GM23338 (cell line): ENCODE data around the gene NTM. TPM values are rescaled to one million over a fixed set of nuclear protein-coding genes. Genes with fewer than 3 reads are reported as not detected.

ENCODE experiments used
- ATAC-seq: fragments of 200-7000 bp; cut with Tn5 transposase; 3 replicates; pipeline ENCODE4 v1.9.1; 2020
- DNase-seq: peaks from one replicate; pipeline ENCODE4 v3.0.0-alpha.2; 2015; ENCODE audit warnings: low spot score
- H2AFZ ChIP-seq: fragments of 200-600 bp; sonication (generic); 2 replicates; pipeline ENCODE4 v1.8.0; 2016; ENCODE audit warnings: antibody characterized with exemption, mild to moderate bottlenecking, moderate library complexity
- H3F3A ChIP-seq: fragments of 200-600 bp; sonication (generic); replicated peaks from 2 replicates; pipeline ENCODE4 v1.8.0; 2017; ENCODE audit warnings: antibody characterized with exemption, mixed run types, low read depth
- H3K27ac ChIP-seq: fragments of 200-600 bp; sonication (generic); 2 replicates; pipeline ENCODE4 v1.6.1; 2016; ENCODE audit warnings: low read depth
- H3K27me3 ChIP-seq: fragments of 200-600 bp; sonication (generic); 2 replicates; pipeline ENCODE4 v1.8.0; 2016; ENCODE audit warnings: mild to moderate bottlenecking, mixed run types, moderate library complexity; ENCODE audit not compliant: insufficient read depth
- H3K36me3 ChIP-seq: fragments of 200-600 bp; sonication (generic); 2 replicates; pipeline ENCODE4 v1.8.0; 2016; ENCODE audit warnings: mild to moderate bottlenecking; ENCODE audit not compliant: insufficient read depth
- H3K4me1 ChIP-seq: fragments of 200-600 bp; sonication (generic); 2 replicates; pipeline ENCODE4 v1.8.0; 2016; ENCODE audit warnings: mild to moderate bottlenecking, moderate library complexity; ENCODE audit not compliant: insufficient read depth
- H3K4me2 ChIP-seq: fragments of 200-600 bp; sonication (generic); 2 replicates; pipeline ENCODE4 v1.7.1; 2017; ENCODE audit warnings: mixed run types
- H3K4me3 ChIP-seq: fragments of 200-600 bp; sonication (generic); 2 replicates; pipeline ENCODE4 v1.6.1; 2016; ENCODE audit warnings: mixed run types
- H3K79me2 ChIP-seq: fragments of 200-600 bp; sonication (generic); replicated peaks from 2 replicates; pipeline ENCODE4 v1.8.0; 2017; ENCODE audit warnings: mild to moderate bottlenecking; ENCODE audit not compliant: insufficient read depth
- H3K9me2 ChIP-seq: fragments of 200-600 bp; sonication (generic); 2 replicates; pipeline ENCODE4 v1.8.0; 2017; ENCODE audit not compliant: insufficient read depth
- H4K20me1 ChIP-seq: fragments of 200-600 bp; sonication (generic); replicated peaks from 2 replicates; pipeline ENCODE4 v1.8.0; 2017; ENCODE audit warnings: mild to moderate bottlenecking; ENCODE audit not compliant: insufficient read depth
- H3K27ac Mint-ChIP-seq: 2 replicates; pipeline ENCODE4 v1.8.0; 2020; ENCODE audit warnings: inconsistent platforms, mild to moderate bottlenecking, moderate library complexity, mixed read lengths
- H3K27me3 Mint-ChIP-seq: 3 replicates; pipeline ENCODE4 v1.8.0; 2022; ENCODE audit warnings: low read depth, mild to moderate bottlenecking, moderate library complexity, mixed read lengths, inconsistent platforms; ENCODE audit not compliant: insufficient read depth, poor library complexity
- H3K36me3 Mint-ChIP-seq: 3 replicates; pipeline ENCODE4 v1.8.0; 2021; ENCODE audit warnings: low read depth, mild to moderate bottlenecking, inconsistent platforms, moderate library complexity, mixed read lengths
- H3K4me1 Mint-ChIP-seq: 3 replicates; pipeline ENCODE4 v1.8.0; 2020; ENCODE audit warnings: mild to moderate bottlenecking, inconsistent platforms, mixed read lengths
- H3K4me3 Mint-ChIP-seq: 3 replicates; pipeline ENCODE4 v1.8.0; 2021; ENCODE audit warnings: moderate library complexity, mild to moderate bottlenecking, inconsistent platforms, mixed read lengths
- H3K9me3 Mint-ChIP-seq: 3 replicates; pipeline ENCODE4 v1.8.0; 2020; ENCODE audit warnings: moderate library complexity, mild to moderate bottlenecking, inconsistent platforms, mixed read lengths
- CTCF ChIP-seq, 2 experiments: fragments of 200-600 bp in 1 of 2; sonication (generic) in 1 of 2; conservative IDR thresholded peaks; 2 replicates each; pipeline versions ENCODE4 v1.5.1 to v1.6.1; 2016 to 2017; ENCODE audit warnings: antibody characterized with exemption in 2 of 2, low read depth in 2 of 2, mild to moderate bottlenecking in 2 of 2, moderate library complexity in 1 of 2
- EZH2 ChIP-seq: fragments of 200-600 bp; sonication (generic); IDR thresholded peaks from one replicate; pipeline ENCODE4 v1.8.0; 2017; ENCODE audit warnings: antibody characterized with exemption, mild to moderate bottlenecking, low read depth; ENCODE audit not compliant: unreplicated experiment
- JUNB ChIP-seq: IDR thresholded peaks from one replicate; pipeline ENCODE4 v1.6.1; 2016; ENCODE audit warnings: antibody characterized with exemption; ENCODE audit not compliant: unreplicated experiment
- NANOG ChIP-seq: IDR thresholded peaks from 2 replicates; pipeline ENCODE4 v1.6.1; 2016; ENCODE audit warnings: antibody characterized with exemption, borderline replicate concordance
- POLR2AphosphoS5 ChIP-seq: IDR thresholded peaks from 2 replicates; pipeline ENCODE4 v1.6.1; 2016; ENCODE audit warnings: antibody characterized with exemption, low read depth
- STAT1 ChIP-seq: IDR thresholded peaks from one replicate; pipeline ENCODE4 v1.6.1; 2016; ENCODE audit warnings: antibody characterized with exemption; ENCODE audit not compliant: unreplicated experiment
- ZNF114 ChIP-seq: fragments of 250-450 bp; sonication (Bioruptor Pico); IDR thresholded peaks from 2 replicates; pipeline ENCODE4 v1.5.0; 2020; ENCODE audit warnings: mild to moderate bottlenecking, moderate library complexity
- ZNF462 ChIP-seq: fragments of 250-450 bp; sonication (Bioruptor Pico); IDR thresholded peaks from 2 replicates; pipeline ENCODE4 v1.5.0; 2020; ENCODE audit warnings: mild to moderate bottlenecking, moderate library complexity
- polyA plus RNA-seq: library from polyadenylated mRNA; unstranded; fragments of >200 nt; fragmentation: Nextera tagmentation; extraction: Ambion mirVana; gene quantifications from 2 replicates; pipeline ENCODE4 v1.2.1, GENCODE V29; 2016
- total RNA-seq: library from RNA; depleted of rRNA; stranded (reverse); fragments of >200 nt; shearing (Covaris generic); gene quantifications from 2 replicates; pipeline ENCODE4 v1.2.3, GENCODE V29; 2014
- TF ChIP-seq, protein P1 (sequence below): IDR thresholded peaks from 2 replicates; pipeline ENCODE4 v1.6.1; 2016; ENCODE audit warnings: antibody characterized with exemption
- TF ChIP-seq, protein P2 (sequence below): IDR thresholded peaks from one replicate; pipeline ENCODE4 v1.6.1; 2018; ENCODE audit warnings: antibody characterized with exemption; ENCODE audit not compliant: unreplicated experiment

Gene NTM
- total and polyA plus RNA-seq, 2 experiments from 2014 or later = 10.6 to 14.6 TPM

- TF ChIP-seq CTCF (conservative IDR thresholded peaks at IDR 0.05; ENCODE audit: low read depth in 2 of 2) (no peak), STAT1 (no peak)
Observed at GRCh38 chr11:132047167-132047566, 676.8 kb downstream of the NTM start (continued).

- peaks cover 51% of the 10 kb centered on the region for H3K4me1 Mint-ChIP-seq
Observed at GRCh38 chr11:132048040-132048439, 677.6 kb downstream of the NTM start.

More at GRCh38 chr11:132048040-132048439, 677.6 kb downstream of the NTM start:
- Mint-ChIP-seq H3K36me3 (no peaks in the 10 kb centered on the region), H3K27me3 (peaks cover 4% of the 10 kb centered on the region), H3K9me3 (no peaks in the 10 kb centered on the region), H3K4me3 (no peak overlapping the region), H3K27ac (no peak overlapping the region; the same call in 1 of the 2 replicates)
- Histone ChIP-seq H3K27me3 (no peaks in the 10 kb centered on the region), H3K79me2 (no peaks in the 10 kb centered on the region), H2AFZ (no peak overlapping the region), H3K4me3 (no peak overlapping the region), H3K36me3 (no peaks in the 10 kb centered on the region), H3K4me1 (peaks cover 24% of the 10 kb centered on the region), H3K4me2 (no peak overlapping the region), H4K20me1 (no peaks in the 10 kb centered on the region), H3K27ac (no peak overlapping the region), H3K9me2 (peaks cover 5% of the 10 kb centered on the region; the same call in 1 of the 2 replicates), H3F3A (no peaks in the 10 kb centered on the region)
- DNase-seq (no peak), ATAC-seq (no peak)
- TF ChIP-seq, protein P1, sequence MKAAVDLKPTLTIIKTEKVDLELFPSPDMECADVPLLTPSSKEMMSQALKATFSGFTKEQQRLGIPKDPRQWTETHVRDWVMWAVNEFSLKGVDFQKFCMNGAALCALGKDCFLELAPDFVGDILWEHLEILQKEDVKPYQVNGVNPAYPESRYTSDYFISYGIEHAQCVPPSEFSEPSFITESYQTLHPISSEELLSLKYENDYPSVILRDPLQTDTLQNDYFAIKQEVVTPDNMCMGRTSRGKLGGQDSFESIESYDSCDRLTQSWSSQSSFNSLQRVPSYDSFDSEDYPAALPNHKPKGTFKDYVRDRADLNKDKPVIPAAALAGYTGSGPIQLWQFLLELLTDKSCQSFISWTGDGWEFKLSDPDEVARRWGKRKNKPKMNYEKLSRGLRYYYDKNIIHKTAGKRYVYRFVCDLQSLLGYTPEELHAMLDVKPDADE = no peak
- TF ChIP-seq CTCF (conservative IDR thresholded peaks at IDR 0.05; ENCODE audit: low read depth in 2 of 2) = no peak
- no peak for TF ChIP-seq POLR2AphosphoS5
- no peak for TF ChIP-seq NANOG
- no peak for TF ChIP-seq JUNB
- TF ChIP-seq ZNF462 (CRISPR knock-in tag) = no peak
- no peak for TF ChIP-seq STAT1
- TF ChIP-seq, protein P2, sequence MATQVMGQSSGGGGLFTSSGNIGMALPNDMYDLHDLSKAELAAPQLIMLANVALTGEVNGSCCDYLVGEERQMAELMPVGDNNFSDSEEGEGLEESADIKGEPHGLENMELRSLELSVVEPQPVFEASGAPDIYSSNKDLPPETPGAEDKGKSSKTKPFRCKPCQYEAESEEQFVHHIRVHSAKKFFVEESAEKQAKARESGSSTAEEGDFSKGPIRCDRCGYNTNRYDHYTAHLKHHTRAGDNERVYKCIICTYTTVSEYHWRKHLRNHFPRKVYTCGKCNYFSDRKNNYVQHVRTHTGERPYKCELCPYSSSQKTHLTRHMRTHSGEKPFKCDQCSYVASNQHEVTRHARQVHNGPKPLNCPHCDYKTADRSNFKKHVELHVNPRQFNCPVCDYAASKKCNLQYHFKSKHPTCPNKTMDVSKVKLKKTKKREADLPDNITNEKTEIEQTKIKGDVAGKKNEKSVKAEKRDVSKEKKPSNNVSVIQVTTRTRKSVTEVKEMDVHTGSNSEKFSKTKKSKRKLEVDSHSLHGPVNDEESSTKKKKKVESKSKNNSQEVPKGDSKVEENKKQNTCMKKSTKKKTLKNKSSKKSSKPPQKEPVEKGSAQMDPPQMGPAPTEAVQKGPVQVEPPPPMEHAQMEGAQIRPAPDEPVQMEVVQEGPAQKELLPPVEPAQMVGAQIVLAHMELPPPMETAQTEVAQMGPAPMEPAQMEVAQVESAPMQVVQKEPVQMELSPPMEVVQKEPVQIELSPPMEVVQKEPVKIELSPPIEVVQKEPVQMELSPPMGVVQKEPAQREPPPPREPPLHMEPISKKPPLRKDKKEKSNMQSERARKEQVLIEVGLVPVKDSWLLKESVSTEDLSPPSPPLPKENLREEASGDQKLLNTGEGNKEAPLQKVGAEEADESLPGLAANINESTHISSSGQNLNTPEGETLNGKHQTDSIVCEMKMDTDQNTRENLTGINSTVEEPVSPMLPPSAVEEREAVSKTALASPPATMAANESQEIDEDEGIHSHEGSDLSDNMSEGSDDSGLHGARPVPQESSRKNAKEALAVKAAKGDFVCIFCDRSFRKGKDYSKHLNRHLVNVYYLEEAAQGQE = no peak
- no peak for TF ChIP-seq ZNF114
- TF ChIP-seq EZH2 = no peak
